ENCODE data around the gene TMEM95.

GRCh38 chr17:7343250-7343649 lies 11.7 kb upstream of the TMEM95 start:
- TF ChIP-seq CTCF (conservative IDR thresholded peaks at IDR 0.05; ENCODE audit: low read depth in 2 of 2) (no peak), POLR2AphosphoS5 (IDR thresholded peaks at IDR 0.05; ENCODE audit: low read depth) (no peak), EZH2 (IDR thresholded peaks at IDR 0.05; ENCODE audit: low read depth, unreplicated experiment) (no peak), CREB1 (CRISPR knock-in tag; IDR thresholded peaks at IDR 0.05; ENCODE audit: low read depth) (no peak), EZH2phosphoT487 (IDR thresholded peaks at IDR 0.05; ENCODE audit: unreplicated experiment) (no peak), ETS1 (IDR thresholded peaks at IDR 0.05) (no peak)

Measured in GM23338 (cell line).